Stimulated activated CD4-positive, alpha-beta T cell treated with anti-CD3 and anti-CD28 coated beads, Interleukin-1b, Interleukin-23, amount 100 ng/mL, for 4 hours (primary cell): Measurements from ENCODE around the gene PDE4B.
"Not testable (repeated sequence)": the region's sequence is repeated elsewhere in the genome, so short reads cannot be mapped to it uniquely, and the experiment has no call there.

Experiments
- DNase-seq, 2 donors: peaks; one replicate each; pipeline ENCODE4 v3.0.0-alpha.2; 2020; ENCODE audit warnings: low read depth in 2 of 2

Gene PDE4B

DNA sequence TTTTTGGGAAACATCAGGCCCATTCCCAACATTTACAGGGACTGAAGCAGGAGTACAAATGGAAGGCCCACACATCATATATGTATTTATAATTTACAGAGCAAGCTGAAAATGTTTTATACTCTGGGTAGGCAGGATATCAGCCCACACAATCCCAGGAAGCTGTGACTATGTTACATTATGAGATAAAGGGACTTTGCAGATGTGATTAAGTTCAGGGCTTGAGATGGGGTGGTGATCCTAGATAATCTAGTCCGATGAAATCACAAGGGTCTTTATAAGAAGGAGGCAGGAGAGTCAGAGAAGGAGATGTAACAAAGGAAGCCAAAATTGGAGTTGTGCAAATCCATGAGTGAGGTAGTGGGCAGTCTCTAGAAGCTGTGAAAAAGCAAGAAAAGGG is 160.5 kb downstream of the PDE4B start:
- DNase-seq, result no peak

- DNase-seq, result no peak
Observed at GRCh38 chr1:65955071-65955470, 162.4 kb downstream of the PDE4B start.

GRCh38 chr1:65955503-65955902 is 162.8 kb downstream of the PDE4B start:
- DNase-seq, result no peak

DNA sequence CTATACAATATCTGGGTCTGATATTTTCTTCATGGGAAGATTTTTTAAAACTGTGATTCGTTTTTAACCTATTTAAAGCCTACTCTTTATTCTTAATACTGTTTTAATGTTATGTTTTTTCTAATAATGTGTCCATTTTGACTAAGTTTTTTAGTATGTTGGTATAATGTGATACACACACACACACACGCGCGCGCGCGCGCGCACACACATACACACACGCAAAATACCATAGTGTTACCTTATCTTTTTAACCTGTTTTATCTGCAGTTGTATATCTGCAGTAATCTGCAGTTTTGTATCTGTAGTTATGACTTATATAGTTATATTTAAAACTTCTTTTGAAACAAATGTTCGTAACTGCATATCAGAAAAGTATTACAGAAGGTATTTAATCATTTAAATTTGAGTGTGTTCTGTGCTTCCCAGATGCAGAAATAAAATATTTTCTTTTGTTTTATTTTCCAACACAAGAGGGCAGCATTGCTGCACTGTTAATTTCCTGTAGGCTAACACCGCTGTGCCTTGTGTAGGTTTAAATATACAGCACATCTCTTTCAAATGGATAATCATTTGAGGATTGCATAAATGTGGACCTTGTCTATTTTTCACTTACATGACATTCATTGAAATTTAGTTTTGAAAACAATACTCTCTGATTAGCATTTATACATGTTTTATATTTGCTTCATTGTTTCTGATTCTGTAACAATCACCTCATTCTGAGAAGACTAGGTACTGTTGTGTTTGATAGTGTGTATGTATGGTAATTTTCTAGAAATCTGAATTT is 166.1 kb downstream of the PDE4B start:
- DNase-seq, result peak in 1 of 2 donors; percentile 8

GRCh38 chr1:65959896-65960567 is 167.3 kb downstream of the PDE4B start:
- DNase-seq, result no peak

DNA sequence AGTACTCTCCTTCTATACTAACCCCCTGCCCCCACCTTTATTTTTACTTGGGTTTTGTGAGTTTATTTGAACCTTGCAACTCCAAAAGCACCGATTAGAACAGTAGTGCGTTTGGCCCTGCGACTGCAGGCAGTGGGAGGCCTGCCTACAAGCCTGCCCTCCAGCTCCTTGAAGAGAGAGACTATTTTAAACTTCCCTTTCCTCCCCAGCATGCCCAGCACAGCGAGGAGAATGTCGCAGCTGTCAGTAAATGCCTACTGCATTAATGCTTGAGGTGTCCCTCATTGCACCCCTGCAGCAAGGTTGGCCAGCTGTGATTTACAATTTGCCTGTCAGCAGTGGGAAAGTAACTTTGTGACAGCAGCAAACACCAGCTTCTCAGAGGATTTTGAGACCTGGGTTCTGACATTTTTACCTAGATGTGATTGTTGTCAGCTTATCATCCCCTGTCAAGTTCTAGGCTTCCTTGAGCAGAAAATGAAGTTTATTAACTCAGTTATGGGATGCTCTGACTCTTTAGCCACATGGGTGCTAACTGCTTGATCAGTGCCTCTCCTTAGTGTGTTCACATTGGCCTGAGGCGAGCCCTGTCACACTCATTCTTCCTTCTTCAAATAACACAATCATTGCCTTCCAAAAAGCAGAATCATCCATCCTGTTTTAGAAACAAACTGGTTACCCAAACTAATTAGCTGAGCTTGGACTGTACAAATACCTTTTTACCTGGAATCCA is 170.6 kb downstream of the PDE4B start:
- DNase-seq, result no peak

DNA sequence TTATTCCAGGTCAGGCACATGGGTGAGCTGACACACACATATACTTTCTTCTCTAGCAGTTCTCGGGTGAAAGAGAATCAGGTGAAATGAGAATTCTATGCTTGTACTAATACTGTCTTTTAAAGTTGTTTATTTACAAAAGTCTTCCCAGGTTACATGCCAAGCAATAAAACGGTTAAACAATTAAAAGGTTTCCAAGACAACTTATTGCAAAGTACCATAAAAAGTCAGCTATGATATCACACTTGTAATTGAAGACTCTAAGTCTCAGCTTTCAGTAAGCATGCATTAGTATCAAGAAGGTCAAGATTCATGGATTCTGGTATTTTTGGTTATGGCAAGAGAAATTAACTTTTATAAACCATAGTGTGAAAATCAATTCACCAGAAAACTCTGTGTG is 171.4 kb downstream of the PDE4B start:
- no peak for DNase-seq

- DNase-seq, result no peak
Observed at GRCh38 chr1:65965112-65965996, 172.7 kb downstream of the PDE4B start.

DNA sequence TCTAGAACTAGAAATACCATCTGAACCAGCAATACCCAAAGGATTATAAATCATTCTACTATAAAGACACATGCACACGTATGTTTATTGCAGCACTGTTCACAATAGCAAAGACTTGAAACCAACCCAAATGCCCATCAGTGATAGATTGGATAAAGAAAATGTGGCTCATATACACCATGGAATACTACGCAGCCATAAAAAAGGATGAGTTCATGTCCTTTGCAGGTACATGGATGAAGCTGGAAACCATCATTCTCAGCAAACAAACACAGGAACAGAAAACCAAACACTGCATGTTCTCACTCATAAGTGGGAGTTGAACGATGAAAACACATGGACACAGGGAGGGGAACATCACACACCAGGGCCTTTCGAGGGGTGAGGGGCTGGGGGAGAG is 174.8 kb downstream of the PDE4B start:
- DNase-seq, result not testable (repeated sequence)

DNA sequence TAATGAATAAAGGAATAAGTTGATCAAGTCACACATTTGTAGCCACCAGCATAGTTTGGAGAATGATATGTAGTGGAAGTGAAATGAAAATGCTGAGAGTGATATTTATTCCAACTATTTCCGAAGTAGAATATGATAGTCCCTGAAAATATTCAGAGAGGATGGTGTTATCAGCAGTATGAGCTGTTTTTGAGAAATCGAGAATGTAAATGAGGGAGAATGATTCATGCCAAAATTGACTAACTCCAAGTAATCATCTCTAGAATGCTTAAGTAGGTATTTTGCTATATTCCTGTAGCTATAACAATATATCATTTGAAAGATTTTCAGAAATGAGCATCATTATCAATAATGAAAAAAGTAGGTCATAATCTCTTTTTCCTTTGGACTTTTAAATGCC is 178.9 kb downstream of the PDE4B start:
- DNase-seq, result no peak

DNA sequence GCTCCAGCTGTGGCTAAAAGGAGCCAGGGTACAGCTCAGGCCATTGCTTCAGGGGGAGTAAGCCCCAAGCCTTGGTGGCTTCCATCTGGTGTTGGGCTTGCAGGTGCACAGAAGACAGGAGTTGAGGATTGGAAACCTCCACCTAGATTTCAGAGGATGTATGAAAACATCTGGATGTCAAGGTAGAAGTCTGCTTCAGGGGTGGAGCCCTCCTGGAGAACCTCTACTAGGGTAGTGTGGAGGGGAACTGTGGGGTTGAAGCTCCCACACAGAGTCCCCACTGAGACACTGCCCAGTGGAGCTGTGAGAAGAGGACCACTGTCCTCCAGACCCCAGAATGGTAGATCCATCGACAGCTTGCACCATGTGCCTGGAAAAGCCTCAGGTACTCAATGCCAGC is 183.0 kb downstream of the PDE4B start:
- DNase-seq, result no peak

DNA sequence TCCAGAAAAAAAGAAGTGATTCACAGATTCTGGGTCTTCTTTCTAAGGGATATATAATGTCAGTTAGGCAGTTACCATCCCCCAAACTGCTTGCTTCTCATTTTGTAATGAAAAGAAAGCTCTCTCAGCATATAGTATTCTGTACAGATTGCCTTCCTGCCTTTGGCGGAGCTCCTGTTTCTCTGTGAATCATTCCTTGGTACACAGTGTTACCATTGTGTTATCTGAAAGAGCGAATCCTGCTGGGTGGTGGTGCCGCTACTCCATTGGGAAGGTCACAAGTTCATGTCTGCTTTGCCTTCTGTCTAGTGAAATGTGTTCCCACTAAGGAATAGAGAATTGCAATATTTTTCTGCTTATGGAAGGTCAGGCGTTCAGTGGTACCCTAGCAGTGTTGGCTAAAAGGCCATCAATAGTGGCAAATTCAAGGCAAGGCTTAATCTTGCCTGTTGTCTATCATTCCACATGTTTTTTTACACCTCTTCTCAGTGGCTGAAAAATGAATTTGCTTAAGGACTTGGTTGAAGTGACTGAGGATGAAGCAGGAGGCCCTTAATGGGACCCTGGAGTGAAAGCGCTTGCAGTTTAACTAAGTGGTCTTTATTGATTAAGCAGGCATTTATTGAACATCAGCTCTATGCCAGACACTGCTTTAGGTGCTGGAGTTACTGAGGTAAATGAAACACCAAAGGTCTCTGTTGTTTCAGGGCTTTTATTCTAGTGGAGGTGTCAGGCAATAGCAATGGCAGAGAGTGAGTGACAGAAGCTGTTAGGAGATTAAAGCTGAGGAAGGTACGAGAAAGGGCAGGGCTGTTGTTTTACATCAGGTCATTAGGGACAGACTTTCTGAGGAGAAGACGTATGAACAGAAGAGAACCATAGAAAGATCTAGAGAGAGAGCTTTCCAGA is 186.7 kb downstream of the PDE4B start:
- no peak for DNase-seq

DNA sequence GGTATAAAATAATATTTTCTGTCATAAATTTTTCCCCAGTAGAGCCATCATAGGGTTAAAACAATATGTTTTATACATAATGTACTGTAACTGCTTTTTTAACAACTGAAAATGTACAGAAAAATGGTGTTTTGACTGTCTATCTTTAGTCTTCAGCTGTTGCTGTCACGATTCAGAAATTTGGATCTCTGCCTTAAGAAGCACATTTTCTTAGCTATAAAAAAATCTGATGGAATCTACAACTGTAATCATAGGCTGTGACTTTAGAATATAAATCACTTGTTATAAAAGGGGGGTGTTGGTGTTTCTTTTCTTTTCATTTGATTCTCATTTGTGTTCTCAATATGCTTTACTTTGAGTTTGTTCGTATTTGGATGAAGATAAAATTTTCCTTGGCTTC is 187.5 kb downstream of the PDE4B start:
- no peak for DNase-seq

GRCh38 chr1:65983500-65983899 is 190.8 kb downstream of the PDE4B start:
- no peak for DNase-seq

- DNase-seq, result no peak
Observed at GRCh38 chr1:65985393-65986066, 192.8 kb downstream of the PDE4B start.

DNA sequence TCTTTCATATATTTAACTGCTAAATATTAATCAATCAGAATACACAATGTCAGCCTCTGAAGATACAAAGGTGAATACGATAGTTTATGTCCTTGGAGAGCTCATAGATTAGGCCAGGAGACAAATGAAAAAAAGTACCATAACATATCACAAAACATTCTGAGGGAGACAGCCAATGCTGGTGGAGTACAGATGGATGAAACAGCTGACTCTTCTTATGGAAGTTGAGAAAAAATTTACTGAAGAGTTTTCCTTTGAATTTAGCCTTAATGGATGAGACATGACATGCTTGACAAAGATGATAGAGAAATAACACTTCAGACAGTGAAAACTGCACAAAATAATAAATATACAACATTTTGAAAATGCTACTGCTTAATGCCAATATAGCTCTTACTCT is 193.5 kb downstream of the PDE4B start:
- no peak for DNase-seq

GRCh38 chr1:65990161-65990560 is 197.5 kb downstream of the PDE4B start:
- DNase-seq, result no peak

- DNase-seq, result no peak
Observed at GRCh38 chr1:65991694-65992093, 199.0 kb downstream of the PDE4B start.

DNA sequence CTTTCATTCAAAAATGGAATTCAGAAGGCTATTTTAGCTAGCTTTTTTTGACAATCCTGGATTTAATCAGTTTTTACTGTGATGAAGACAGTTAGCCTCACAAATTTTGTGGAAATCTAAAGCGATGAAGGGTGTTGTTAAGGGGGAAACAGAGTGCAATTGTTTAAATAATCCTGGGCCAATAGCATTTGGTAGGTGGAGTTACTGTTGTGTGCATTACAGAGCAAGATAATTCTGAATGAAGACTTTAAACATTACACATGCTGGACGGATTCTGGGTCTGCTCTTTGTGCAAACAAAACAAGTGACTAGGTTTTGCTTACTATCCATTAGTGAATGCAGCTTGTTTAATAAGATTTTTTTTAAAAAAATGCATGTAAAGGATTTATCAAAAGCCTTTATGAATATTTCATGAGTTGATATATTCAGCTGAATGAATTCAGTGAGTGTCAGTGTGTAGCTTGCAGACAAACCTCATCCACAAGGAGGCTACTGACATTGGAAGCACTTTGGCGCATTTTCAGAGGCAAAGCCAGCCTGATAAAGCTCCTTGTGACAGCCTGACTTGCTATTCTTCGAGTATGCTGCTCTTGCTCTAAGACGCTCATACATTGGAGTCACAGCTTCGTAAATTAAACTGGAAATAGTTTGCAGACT is 199.6 kb downstream of the PDE4B start:
- DNase-seq, result no peak

DNA sequence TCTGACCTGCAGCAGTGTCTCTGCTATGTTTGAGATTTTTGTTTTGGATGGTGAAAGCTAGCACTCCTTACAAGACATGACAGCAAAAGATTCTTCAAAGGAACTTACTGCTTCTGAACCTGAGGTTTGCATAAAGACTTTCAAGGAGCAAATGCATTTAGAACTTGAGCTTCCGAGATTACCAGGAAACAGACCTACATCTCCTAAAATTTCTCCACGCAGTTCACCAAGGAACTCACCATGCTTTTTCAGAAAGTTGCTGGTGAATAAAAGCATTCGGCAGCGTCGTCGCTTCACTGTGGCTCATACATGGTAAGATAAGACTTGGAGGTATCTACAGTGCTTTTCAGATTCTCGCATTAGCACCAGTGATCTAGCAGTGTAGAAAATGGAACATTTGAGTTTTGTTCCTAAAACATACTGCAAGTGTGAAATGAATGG is 200.2 kb downstream of the PDE4B start:
- DNase-seq, result no peak
